GM10847 (cell line): ENCODE measurements around the gene RHPN2.

Source experiments
- POLR2A ChIP-seq: IDR thresholded peaks from 2 replicates; pipeline ENCODE4 v1.6.1; 2011; ENCODE audit not compliant: insufficient read length; ENCODE audit errors: extremely low read depth

The RHPN2 gene

GRCh38 chr19:32976223-32976805, 88.4 kb downstream of the RHPN2 start:
- no peak for TF ChIP-seq POLR2A

GRCh38 chr19:32971715-32972540, 92.8 kb downstream of the RHPN2 start, which contains the start of the genes CEP89 and FAAP24:
CEP89 (minus strand) TSS chr19:32971958; CDS start chr19:32971874, 84 bp downstream.
FAAP24 (plus strand) TSS chr19:32972242; CDS start chr19:32973197, 955 bp downstream.
- TF ChIP-seq POLR2A: peak; percentile 76

GRCh38 chr19:32971012-32971595, 93.6 kb downstream of the RHPN2 start:
- TF ChIP-seq POLR2A: no peak

- TF ChIP-seq POLR2A: no peak
Observed at GRCh38 chr19:32969549-32969948, 95.1 kb downstream of the RHPN2 start.

GRCh38 chr19:32966750-32967149, 97.9 kb downstream of the RHPN2 start:
- TF ChIP-seq POLR2A: no peak

- no peak for TF ChIP-seq POLR2A
Observed at GRCh38 chr19:32945260-32945659, 119.4 kb downstream of the RHPN2 start.

- TF ChIP-seq POLR2A: no peak
Observed at GRCh38 chr19:32936065-32936464, 128.6 kb downstream of the RHPN2 start.

GRCh38 chr19:32935629-32936028, 129.1 kb downstream of the RHPN2 start:
- TF ChIP-seq POLR2A: no peak

GRCh38 chr19:32933571-32933970, 131.1 kb downstream of the RHPN2 start:
- no peak for TF ChIP-seq POLR2A

- no peak for TF ChIP-seq POLR2A
Observed at GRCh38 chr19:32930567-32930966, 134.1 kb downstream of the RHPN2 start.

GRCh38 chr19:32928806-32929205, 135.9 kb downstream of the RHPN2 start:
- no peak for TF ChIP-seq POLR2A
